HepG2 (cell line): ENCODE data around the gene TEX22. TPM values are rescaled to one million over a fixed set of nuclear protein-coding genes. Genes with fewer than 3 reads are reported as not detected.

Experiments
- polyA plus RNA-seq, 8 experiments: library from polyadenylated mRNA; depleted of rRNA in 3 of 8; stranded (reverse) in 7 of 8; unstranded in 1 of 8; fragments of >200 nt; fragmentation: Illumina TruSeq in 4 of 8; extraction: Trizol in 4 of 8; gene quantifications; 2 replicates each; pipeline versions ENCODE4 v1.2.1 to v1.2.3, GENCODE V29; 2011 to 2016; ENCODE audit warnings: low read depth in 4 of 8, missing spikeins in 1 of 8, mixed read lengths in 1 of 8; ENCODE audit not compliant: insufficient read depth in 1 of 8
- total RNA-seq, 5 experiments: library from RNA; depleted of rRNA; stranded (reverse); fragments of >200 nt; fragmentation: Illumina TruSeq; extraction: Trizol; gene quantifications; 2 replicates each; pipeline ENCODE4 v1.2.3, GENCODE V29; 2016; ENCODE audit warnings: low read depth in 1 of 5
- TF ChIP-seq, protein P1 (sequence below): sonication (generic); formaldehyde crosslinking; IDR thresholded peaks from 2 replicates; pipeline ENCODE4 v1.5.1; 2020; ENCODE audit warnings: mild to moderate bottlenecking, missing genetic modification reagents
- TF ChIP-seq, protein P2 (sequence below), 2 experiments: sonication (generic) in 1 of 2; formaldehyde crosslinking in 1 of 2; IDR thresholded peaks; 2 replicates each; pipeline versions ENCODE4 v1.6.1 to v1.9.0; 2014 to 2022; ENCODE audit warnings: antibody characterized with exemption in 1 of 2, borderline replicate concordance in 1 of 2, inconsistent platforms in 1 of 2, low read depth in 1 of 2, missing genetic modification reagents in 1 of 2

TEX22 gene
- total and polyA plus RNA-seq, 2 of the 13 experiments (the other 11 are each of a cell fraction or from before 2014, with no cell fraction given): 0.07 to 0.27 TPM

- TF ChIP-seq, protein P1, sequence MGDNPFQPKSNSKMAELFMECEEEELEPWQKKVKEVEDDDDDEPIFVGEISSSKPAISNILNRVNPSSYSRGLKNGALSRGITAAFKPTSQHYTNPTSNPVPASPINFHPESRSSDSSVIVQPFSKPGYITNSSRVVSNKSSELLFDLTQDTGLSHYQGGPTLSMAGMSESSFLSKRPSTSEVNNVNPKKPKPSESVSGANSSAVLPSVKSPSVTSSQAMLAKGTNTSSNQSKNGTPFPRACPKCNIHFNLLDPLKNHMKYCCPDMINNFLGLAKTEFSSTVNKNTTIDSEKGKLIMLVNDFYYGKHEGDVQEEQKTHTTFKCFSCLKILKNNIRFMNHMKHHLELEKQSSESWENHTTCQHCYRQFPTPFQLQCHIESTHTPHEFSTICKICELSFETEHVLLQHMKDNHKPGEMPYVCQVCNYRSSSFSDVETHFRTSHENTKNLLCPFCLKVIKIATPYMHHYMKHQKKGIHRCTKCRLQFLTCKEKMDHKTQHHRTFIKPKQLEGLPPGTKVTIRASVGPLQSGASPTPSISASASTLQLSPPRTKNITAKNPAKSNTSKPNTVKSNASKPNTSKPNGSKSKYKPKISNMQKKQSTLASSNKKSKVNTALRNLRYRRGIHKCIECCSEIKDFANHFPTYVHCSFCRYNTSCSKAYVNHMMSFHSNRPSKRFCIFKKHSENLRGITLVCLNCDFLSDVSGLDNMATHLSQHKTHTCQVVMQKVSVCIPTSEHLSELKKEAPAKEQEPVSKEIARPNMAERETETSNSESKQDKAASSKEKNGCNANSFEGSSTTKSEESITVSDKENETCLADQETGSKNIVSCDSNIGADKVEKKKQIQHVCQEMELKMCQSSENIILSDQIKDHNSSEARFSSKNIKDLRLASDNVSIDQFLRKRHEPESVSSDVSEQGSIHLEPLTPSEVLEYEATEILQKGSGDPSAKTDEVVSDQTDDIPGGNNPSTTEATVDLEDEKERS (CRISPR knock-in tag): no peak
- TF ChIP-seq, protein P2, sequence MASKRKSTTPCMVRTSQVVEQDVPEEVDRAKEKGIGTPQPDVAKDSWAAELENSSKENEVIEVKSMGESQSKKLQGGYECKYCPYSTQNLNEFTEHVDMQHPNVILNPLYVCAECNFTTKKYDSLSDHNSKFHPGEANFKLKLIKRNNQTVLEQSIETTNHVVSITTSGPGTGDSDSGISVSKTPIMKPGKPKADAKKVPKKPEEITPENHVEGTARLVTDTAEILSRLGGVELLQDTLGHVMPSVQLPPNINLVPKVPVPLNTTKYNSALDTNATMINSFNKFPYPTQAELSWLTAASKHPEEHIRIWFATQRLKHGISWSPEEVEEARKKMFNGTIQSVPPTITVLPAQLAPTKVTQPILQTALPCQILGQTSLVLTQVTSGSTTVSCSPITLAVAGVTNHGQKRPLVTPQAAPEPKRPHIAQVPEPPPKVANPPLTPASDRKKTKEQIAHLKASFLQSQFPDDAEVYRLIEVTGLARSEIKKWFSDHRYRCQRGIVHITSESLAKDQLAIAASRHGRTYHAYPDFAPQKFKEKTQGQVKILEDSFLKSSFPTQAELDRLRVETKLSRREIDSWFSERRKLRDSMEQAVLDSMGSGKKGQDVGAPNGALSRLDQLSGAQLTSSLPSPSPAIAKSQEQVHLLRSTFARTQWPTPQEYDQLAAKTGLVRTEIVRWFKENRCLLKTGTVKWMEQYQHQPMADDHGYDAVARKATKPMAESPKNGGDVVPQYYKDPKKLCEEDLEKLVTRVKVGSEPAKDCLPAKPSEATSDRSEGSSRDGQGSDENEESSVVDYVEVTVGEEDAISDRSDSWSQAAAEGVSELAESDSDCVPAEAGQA (IDR thresholded peaks at IDR 0.05; ENCODE audit: low read depth): no peak
- TF ChIP-seq, protein P2 (CRISPR knock-in tag; IDR thresholded peaks at IDR 0.05; ENCODE audit: borderline replicate concordance): no peak
Observed at GRCh38 chr14:105387530-105387922, 10.8 kb upstream of the TEX22 start (continued).
